ENCODE measurements around the gene BLNK.

DNA sequence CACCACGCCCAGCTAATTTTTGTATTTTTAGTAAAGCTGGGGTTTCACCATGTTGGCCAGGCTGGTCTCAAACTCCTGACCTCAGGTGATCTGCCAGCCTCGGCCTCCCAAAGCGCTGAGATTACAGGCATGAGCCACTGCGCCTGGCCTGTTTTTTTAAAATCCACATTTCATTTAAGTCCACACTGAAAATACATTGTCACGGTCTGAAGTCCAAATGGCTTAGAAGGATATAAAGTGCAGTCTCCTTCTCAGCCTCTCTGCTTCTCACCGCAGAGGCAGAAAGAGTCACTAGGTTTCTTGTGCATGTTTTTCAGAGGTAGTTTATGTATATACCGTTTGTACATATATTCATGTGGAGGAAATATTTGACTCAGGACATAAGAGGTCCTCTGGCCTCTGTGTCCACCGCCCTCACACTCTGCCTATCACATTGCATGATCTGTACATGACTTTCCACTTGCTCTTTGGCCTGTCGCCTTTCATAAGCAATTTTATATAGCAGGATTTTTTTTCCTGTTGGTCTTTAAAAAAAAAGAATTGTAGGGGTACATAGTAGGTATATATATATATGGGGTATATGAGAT lies 42.9 kb downstream of the BLNK start:
- TF ChIP-seq EP300 (IDR thresholded peaks at IDR 0.05) = no peak
- TF ChIP-seq JUNB (IDR thresholded peaks at IDR 0.05) = no peak
- TF ChIP-seq, protein P1, sequence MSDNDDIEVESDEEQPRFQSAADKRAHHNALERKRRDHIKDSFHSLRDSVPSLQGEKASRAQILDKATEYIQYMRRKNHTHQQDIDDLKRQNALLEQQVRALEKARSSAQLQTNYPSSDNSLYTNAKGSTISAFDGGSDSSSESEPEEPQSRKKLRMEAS (IDR thresholded peaks at IDR 0.05) = no peak
- TF ChIP-seq, protein P2, sequence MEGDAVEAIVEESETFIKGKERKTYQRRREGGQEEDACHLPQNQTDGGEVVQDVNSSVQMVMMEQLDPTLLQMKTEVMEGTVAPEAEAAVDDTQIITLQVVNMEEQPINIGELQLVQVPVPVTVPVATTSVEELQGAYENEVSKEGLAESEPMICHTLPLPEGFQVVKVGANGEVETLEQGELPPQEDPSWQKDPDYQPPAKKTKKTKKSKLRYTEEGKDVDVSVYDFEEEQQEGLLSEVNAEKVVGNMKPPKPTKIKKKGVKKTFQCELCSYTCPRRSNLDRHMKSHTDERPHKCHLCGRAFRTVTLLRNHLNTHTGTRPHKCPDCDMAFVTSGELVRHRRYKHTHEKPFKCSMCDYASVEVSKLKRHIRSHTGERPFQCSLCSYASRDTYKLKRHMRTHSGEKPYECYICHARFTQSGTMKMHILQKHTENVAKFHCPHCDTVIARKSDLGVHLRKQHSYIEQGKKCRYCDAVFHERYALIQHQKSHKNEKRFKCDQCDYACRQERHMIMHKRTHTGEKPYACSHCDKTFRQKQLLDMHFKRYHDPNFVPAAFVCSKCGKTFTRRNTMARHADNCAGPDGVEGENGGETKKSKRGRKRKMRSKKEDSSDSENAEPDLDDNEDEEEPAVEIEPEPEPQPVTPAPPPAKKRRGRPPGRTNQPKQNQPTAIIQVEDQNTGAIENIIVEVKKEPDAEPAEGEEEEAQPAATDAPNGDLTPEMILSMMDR (IDR thresholded peaks at IDR 0.05) = no peak
- no peak for TF ChIP-seq POLR2A (IDR thresholded peaks at IDR 0.05; ENCODE audit: low read length)
- TF ChIP-seq ZC3H11A (IDR thresholded peaks at IDR 0.05) = no peak
- TF ChIP-seq FOSL2 (IDR thresholded peaks at IDR 0.05) = no peak
- no peak for TF ChIP-seq FOSL2 (CRISPR knock-in tag; IDR thresholded peaks at IDR 0.05)
- TF ChIP-seq RFX5 (IDR thresholded peaks at IDR 0.05) = no peak
